HG02943 (cell line): ENCODE measurements around the gene TMEM170A.
A peak's percentile ranks its signal among the peaks of the same experiment; 100 is the strongest.
"Not testable (repeated sequence)": the region's sequence is repeated elsewhere in the genome, so short reads cannot be mapped to it uniquely, and the experiment has no call there.

Experiments used
- ATAC-seq: cut with Tn5 transposase; IDR thresholded peaks from one replicate; pipeline ENCODE4 v1.9.1; 2021; ENCODE audit warnings: mild to moderate bottlenecking, low read depth, moderate library complexity; ENCODE audit not compliant: unreplicated experiment

TMEM170A gene

DNA sequence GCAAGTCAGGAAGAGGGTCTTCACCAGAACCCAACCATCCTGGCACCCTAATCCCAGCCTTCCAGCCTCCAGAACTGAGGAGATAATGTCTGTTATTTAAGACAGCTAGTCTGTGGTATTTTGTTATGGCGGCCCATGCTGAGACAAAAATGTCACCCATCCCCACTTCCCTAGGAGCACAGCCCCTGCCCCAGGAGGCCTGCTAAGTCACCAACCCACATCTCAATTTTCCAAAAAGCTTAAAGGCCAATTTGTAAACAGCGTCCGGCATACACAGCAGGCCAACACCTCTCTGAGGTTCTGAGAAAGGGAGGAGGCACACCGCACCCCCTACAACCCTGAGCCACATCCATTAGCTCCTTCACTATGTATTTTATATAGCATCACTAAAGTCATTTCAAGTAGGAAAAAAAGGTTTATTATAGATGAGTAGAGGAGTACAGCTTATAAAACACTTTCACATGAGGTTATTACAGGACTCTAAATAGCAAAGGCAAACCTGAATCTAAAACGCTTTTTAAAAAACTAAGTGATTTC, 6.9 kb downstream of the TMEM170A start:
- ATAC-seq: no peak

DNA sequence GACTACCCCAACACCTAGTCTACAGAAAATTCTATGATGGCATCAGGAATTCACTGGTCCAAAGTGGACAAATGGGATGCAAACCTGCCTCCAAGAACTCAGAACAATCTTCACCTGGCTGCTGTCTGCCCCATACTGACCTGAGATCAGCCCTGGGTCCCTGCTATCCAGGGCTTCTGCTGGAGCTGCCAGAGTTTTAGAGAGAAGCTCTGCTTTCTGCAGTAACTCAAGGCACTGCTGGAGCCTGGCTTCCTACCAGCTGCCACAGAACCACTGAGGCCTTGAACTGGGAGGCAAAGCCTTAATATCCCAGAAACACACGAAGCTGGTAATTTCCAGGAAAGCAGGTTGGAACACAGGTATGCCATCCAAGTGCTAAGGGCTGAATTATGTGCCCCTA, 7.5 kb downstream of the TMEM170A start:
- no peak for ATAC-seq

- ATAC-seq: not testable (repeated sequence)
These were observed 8.0 kb downstream of the TMEM170A start for GRCh38 chr16:75456486-75456885.

- no peak for ATAC-seq
These were observed 8.8 kb downstream of the TMEM170A start for GRCh38 chr16:75455677-75456076.

- ATAC-seq: no peak
These were observed 11.9 kb downstream of the TMEM170A start for GRCh38 chr16:75452464-75453190.

GRCh38 chr16:75446416-75446815, 18.1 kb downstream of the TMEM170A start:
- ATAC-seq: no peak

GRCh38 chr16:75445298-75445697, 19.2 kb downstream of the TMEM170A start:
- ATAC-seq: no peak

- no peak for ATAC-seq
These were observed 21.2 kb downstream of the TMEM170A start for GRCh38 chr16:75443298-75443697.

- peak; percentile 66 for ATAC-seq
These were observed 30.6 kb downstream of the TMEM170A start for GRCh38 chr16:75433732-75434413.

DNA sequence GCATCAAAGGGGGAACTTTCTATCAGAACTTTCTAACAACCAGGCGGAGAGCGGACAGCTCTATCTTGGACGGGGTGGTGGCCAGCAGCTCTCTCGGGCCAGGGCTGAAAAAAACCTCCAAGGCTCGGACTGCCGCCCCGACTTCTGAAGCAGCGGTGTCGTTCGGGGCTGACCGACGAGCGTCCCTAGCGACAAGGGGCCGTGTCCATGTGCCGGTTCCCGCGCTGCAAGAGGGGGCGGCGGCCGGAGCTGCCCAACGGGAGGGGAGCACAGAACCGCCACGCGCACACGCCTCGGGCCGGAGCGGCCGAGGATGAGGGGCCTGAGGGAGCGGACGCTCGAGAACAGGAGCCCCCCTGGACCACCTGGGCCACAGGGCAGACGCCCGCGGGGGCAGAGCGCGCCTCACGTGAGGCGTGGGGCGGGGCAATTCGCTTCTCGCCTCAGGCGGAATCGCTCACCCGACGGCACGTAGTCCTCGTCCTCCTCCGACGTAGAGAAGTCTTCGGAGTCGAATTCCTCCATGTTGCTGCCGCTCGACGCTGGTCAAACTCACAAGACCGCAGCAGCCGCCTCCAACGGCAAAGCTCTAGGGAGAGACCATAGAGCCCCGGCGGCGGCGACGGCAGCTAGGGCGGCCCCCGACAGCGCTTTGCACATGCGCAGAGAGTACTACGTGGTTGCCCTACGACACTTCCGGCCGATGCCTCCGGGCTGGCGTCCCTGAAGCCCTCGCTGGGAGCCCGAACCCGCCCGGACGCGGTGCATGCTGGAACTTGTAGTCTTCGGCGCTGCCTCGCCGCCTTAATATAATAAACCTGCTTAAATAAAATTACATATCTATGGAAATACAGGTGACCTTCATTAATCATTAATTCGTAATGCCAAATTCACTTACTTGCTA, 31.4 kb downstream of the TMEM170A start, which contains the start of gene CFDP1:
TSS of gene CFDP1 (minus strand) at position 676 of the 904 bp plus-strand sequence. CDS start at position 525, 151 bp downstream.
- ATAC-seq: peak; percentile 89

DNA sequence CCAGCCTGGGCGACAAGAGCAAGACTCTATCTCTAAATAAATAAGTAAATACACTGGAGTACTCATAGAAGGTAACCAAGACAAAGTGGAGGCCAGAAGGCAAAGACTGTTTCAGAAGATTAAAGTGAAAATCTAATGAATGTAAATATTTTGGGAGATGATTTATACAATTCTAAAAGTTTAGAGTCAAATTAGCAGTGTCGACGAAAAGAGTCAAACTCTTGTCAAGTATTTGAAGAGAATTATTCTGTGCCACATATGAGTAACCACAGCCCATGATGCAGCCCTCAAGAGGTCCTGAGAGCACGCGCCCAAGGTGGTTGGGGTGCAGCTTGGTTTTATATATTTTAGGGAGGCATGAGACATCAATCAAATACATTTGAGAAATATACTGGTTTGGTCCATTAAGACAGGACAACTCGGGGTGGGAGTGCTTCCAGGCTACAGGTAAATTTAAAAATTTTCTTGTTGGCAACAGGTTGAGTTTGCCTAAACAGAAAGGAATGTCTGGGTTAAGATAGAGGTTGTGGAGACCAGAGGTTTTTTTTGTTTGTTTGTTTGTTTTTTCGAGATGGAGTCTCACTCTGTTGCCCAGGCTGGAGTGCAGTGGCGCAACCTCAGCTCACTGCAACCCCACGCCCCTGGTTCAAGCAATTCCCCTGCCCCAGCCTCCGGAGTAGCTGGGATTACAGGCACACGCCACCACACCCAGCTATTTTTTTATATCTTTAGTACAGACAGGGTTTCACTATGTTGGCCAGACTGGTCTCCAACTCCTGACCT, 34.7 kb downstream of the TMEM170A start:
- no peak for ATAC-seq

GRCh38 chr16:75426524-75426923, 38.0 kb downstream of the TMEM170A start:
- not testable (repeated sequence) for ATAC-seq

GRCh38 chr16:75424105-75424762, 40.3 kb downstream of the TMEM170A start:
- ATAC-seq: not testable (repeated sequence)

DNA sequence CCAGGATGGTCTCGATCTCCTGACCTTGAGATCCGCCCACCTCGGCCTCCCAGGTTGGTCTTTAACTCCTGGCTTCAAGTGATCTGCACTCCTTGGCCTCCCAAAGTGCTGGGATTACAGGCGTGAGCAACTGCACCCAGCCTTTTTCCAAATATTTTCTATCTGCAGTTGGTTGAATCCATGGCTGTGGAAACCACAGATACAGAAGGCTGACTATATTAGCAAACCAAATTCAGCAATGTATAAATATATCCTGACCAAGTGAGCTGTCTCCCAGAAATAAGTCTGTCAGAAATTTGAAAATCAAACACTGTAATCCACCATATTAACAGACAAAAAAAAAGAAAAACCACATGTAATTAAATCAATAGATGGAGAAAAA, 40.8 kb downstream of the TMEM170A start:
- ATAC-seq: no peak

- ATAC-seq: no peak
These were observed 42.7 kb downstream of the TMEM170A start for GRCh38 chr16:75421820-75422126.

- ATAC-seq: no peak
These were observed 43.3 kb downstream of the TMEM170A start for GRCh38 chr16:75420987-75421819.

DNA sequence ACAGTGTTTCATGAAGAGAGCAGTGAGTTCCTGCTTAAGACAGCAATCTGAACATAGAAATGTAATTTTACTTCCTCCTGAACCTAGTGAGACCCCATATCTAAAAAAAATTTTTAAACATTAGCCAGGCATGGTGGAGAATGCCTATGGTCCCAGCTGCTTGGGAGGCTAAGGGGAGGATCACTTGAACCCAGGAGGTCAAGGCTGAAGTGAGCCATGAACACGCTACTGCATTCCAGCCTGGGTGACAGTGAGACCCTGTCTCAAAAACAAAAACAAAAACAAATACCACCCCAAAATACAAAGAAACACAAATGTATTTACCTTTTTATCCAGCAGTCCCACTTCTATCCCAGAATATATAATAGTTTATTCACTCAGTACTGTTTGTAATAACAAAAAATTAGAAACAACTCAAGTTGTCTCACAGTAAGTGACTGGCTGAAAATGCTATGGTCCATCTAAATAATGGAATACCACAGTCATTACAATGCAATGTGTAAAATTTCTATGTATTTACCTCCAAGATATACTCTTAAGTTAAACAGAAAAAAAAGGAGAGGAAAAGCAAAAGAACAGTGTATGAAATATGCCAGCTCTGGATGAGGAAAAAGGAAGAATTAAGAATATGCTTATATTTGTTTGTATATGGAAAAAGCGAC, 47.5 kb downstream of the TMEM170A start:
- ATAC-seq: no peak
